HG02973 (cell line): ENCODE data around the gene MPST.
A peak's percentile ranks its signal among the peaks of the same experiment; 100 is the strongest.

Experiments
- ATAC-seq: cut with Tn5 transposase; IDR thresholded peaks from one replicate; pipeline ENCODE4 v1.9.1; 2021; ENCODE audit warnings: moderate library complexity; ENCODE audit not compliant: unreplicated experiment

Gene MPST

GRCh38 chr22:37043828-37044538 is 24.4 kb downstream of the MPST start:
- ATAC-seq, result no peak

DNA sequence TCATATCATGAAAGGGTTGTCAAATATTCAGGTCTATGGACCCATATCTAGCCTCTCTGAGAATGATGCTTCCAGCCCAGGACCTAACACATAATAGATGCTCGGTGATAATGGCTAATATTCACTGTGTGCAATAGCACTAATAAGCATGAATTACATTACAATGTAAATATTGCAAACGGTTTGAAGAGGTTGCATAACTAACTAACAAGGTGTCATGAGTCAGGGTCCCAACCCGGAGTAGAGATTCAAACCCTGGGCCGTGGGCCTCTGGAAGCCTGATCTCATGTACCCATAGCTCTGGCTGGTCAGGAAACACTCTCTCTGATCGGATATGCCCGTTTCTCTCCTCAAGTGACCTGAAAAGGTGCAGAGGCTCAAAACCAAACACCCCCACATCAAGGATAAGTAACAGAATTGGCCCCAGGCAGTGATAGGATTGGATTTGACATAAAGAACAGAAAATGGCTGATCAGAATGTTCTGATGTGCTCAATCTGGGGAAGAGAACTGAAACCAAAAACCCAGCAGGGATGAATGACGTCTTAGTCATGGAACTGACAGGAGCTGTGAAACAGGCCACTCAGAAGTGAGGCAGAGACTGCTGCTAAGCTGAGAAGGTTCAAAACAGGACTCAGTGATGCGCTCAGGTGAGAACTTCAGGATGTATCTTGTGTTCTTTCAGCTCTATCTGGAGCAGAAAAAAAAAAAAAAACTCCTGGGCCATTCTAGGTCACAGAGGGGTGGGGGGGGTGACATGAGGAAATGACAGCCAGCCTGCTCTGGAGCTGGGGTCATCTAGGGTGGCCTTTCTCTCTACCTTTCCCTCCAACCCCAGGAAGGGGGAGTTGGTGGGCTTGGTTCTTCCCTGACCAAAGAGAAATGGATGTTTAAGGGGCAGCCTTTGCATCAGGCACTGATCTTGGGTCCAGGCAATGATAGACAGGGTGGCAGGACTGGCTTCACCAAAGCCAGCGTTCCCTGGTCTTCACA is 25.4 kb downstream of the MPST start:
- no peak for ATAC-seq

DNA sequence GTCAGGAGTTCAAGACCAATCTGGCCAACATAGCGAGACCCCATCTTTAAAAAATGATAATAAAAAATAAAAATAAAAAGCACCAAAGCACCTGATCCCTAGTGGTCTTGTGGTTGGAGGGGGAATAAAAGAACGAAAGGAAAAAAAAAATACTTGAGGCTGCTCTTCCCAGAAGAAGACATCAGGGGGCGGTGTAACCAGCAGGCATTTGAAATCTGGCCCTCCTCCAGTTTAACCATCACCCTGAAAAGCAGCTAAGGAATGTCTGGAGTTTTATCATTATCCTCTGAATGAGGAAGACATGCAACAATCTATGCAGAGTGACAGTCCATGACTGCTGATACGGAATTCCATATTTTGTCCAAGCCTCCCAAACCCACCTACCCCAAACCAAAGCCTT is 26.4 kb downstream of the MPST start:
- ATAC-seq, result no peak

DNA sequence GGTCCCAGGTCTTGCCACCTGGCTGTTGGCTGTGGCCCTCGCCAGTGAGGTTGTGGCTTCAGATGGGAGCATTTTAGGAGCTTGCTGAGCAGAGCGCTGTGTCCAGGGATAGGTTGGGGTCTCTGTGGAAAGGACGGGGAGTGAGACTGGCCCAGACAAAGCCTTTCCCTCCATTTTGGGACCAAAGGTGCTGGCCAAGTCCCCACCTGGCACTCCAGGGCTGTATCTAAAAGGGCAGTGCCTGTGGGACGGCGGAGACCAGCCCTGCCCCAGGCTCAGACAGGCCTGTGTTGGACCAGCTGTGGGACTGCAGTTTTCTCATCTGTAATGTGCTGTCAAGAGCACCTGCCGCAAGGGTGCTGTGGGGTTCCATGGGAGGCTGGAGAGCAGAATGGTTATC is 27.0 kb downstream of the MPST start:
- ATAC-seq, result no peak

DNA sequence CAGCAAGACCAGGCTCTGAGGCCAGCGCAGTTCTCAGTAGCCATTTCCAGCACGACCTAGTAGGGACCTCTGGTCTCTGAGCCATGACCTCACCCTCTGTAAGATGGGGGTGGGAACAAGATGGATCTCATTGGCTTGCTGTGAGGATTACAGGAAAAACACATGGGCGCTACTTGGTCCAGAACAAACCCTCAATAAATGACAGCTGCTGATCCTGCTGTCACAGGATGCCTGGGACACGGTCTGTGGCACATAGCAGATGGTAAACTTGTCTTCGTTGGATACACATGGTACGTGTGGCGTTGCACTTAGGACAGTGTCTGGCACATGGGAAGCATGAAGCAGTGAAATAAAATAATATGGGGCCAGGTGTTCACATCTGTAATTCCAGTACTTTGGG is 27.5 kb downstream of the MPST start:
- no peak for ATAC-seq

- ATAC-seq, result no peak
These were observed 28.6 kb downstream of the MPST start for GRCh38 chr22:37048133-37048532.

DNA sequence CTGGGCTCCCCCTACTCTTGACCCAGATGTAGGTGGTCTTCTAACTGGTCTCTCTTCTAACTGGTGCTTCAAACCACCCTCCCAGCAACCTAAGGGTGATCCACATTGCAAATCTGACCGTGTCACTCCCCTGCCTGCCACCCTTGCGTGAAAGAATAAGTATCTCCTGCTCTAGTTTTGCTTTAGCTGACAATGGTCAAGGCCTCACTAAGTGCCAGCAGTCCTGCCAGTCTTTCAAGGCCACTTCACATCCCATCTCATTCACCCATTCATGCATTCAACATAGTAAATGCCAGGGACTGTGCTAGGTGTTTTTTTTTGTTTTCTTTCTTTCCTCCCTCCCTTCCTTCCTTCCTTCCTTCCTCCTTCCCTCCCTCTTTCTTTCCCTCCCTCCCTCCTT is 29.7 kb downstream of the MPST start:
- no peak for ATAC-seq

DNA sequence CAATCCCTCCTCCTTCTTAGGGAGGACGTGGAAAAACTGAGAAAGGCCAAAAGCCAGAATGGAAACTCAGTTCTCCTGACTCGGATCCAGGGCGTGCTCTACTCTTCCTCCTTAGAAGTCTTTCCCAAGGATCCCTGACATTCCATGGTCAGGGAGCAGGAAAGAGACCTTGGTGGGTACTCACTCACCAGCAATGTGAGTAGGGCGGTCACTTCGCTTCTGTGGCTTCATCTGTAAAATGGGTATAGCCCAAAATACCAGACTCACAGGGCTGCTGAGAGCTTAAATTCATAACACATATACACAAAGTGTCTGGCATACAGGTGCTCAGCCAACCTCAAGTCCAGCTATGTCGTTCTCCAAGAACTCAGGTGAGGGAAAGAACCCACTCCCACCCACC is 31.4 kb downstream of the MPST start:
- ATAC-seq, result no peak

DNA sequence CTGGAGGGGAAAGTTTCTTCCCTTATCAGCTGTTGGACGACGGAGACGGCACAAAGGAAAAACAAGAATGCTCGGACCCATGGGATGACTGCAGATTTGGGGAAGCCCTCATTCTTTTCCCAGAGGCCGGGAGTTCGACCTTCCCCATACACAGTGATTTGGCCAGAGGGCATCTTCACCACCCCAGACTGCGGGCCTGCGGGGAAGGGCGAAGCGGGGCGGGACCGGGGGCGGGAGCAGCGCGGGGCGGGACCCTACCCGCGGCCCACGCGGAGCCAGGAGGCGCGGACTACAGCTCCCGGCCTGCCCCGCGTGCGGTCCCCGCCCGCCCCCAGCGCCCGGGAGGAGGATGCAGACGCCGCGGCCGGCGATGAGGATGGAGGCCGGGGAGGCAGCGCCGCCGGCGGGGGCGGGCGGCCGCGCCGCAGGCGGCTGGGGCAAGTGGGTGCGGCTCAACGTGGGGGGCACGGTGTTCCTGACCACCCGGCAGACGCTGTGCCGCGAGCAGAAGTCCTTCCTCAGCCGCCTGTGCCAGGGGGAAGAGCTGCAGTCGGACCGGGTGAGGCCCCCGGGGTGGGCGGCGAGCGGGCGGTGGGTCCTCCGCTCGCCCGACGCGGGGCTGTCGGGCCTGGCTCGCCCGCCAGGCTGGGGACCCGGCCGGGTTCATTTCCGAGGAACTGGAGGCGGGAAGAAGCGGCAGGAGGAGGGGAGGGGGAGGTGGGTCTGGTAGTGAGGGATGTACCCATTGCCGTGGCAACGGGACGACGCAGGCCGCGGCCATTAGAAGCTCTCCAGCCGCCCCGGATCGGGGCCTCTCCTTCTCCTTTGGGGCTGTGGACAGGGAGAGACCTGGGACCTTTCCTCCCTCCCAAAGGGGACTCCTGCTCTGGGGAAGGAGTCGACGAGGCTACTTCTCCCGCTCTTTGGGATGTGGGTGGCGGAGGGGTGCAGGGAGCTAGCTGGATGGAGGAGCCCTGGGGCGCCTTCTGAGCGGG is 32.1 kb downstream of the MPST start, which contains the start of gene KCTD17:
Gene KCTD17 (plus strand): TSS at position 352 of the 995 bp plus-strand sequence. CDS start 19 bp downstream, at position 371.
- ATAC-seq, result peak; percentile 78

DNA sequence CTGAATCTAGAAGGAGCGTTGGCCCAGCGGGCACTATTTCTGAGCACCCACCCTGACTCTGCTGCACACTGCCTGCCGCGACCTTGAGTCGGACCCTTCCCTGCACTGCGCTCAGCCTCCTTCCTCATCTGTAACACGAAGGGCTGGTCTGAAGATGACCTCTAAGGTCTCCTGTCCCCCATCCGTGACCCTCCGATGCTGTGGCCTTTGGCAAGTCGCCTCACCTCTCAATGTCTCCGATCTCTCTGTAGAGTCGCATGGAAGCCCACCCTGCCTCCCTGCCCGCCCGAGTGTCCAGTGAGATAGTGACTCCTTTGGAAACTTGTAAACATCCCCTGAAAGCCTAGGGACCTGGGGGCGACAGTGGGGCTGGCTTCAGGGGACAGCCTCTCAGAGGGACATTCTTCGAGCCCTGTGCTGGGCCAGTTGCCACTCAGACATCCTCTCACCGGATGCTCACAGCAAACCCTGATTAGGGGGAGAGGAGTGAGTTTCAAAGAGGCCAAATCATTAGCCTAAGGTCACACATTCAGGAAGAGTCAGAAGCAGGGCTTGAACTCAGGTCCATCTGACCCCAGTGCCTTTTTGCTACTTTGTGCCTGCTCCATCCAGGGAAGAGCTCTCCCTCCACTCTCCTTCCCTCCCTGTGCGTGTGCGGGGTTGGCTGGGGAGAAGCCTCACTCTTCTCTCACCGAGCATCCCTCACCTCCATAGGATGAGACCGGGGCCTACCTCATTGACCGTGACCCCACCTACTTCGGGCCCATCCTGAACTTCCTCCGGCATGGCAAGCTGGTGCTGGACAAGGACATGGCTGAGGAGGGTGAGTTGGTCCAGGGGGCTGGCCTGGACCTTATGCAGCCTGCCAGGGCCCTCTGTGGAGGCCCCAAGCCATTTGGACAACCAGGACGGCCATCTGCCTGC is 33.1 kb downstream of the MPST start:
- no peak for ATAC-seq

GRCh38 chr22:37053310-37054055 is 33.9 kb downstream of the MPST start:
- no peak for ATAC-seq

DNA sequence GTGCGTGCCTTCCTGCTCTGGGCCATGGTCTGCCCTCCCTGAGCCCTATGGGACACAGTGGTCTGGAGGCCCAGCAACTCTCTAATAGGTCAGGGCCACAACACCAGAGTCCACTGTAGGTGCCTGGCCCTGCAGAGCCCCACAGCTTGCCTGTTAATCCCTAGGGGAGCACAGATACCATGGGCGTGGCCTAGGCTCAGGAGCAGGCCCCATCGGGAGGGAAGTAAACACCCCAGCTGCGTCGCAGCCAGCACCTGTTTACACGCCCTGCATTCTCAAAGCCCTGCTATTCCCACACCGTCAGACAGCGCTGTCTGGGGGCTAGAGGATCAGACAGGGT is 34.5 kb downstream of the MPST start:
- no peak for ATAC-seq

GRCh38 chr22:37054600-37055365 is 35.2 kb downstream of the MPST start:
- no peak for ATAC-seq

- no peak for ATAC-seq
These were observed 36.7 kb downstream of the MPST start for GRCh38 chr22:37056246-37056645.

- ATAC-seq, result no peak
These were observed 37.7 kb downstream of the MPST start for GRCh38 chr22:37057226-37057625.

GRCh38 chr22:37057796-37058510 is 38.4 kb downstream of the MPST start:
- ATAC-seq, result no peak

GRCh38 chr22:37058917-37059701 is 39.6 kb downstream of the MPST start:
- ATAC-seq, result no peak
